HUES6 (cell line): Measurements from ENCODE around the gene BRMS1L.
"Not testable (repeated sequence)": the region's sequence is repeated elsewhere in the genome, so short reads cannot be mapped to it uniquely, and the experiment has no call there.

ENCODE experiments used
- H3K27ac ChIP-seq: 2 replicates; pipeline ENCODE4 v1.7.0; 2013; ENCODE audit warnings: low read depth, mild to moderate bottlenecking, low read length, inconsistent platforms
- H3K27me3 ChIP-seq: 2 replicates; pipeline ENCODE4 v1.6.1; 2013; ENCODE audit warnings: low read length; ENCODE audit not compliant: control insufficient read depth, insufficient read depth
- H3K36me3 ChIP-seq: 2 replicates; pipeline ENCODE4 v1.6.1; 2013; ENCODE audit warnings: low read length; ENCODE audit not compliant: control insufficient read depth, insufficient read depth
- H3K4me1 ChIP-seq: 2 replicates; pipeline ENCODE4 v1.6.1; 2013; ENCODE audit warnings: low read length; ENCODE audit not compliant: control insufficient read depth, insufficient read depth
- H3K4me3 ChIP-seq: 2 replicates; pipeline ENCODE4 v1.5.1; 2013; ENCODE audit warnings: low read depth, low read length
- H3K9ac ChIP-seq: one replicate; pipeline ENCODE4 v1.6.1; 2013; ENCODE audit warnings: mild to moderate bottlenecking, low read length
- H3K9me3 ChIP-seq: 2 replicates; pipeline ENCODE4 v1.6.1; 2013; ENCODE audit warnings: low read depth, low read length; ENCODE audit not compliant: control insufficient read depth, insufficient read depth

Gene BRMS1L

DNA sequence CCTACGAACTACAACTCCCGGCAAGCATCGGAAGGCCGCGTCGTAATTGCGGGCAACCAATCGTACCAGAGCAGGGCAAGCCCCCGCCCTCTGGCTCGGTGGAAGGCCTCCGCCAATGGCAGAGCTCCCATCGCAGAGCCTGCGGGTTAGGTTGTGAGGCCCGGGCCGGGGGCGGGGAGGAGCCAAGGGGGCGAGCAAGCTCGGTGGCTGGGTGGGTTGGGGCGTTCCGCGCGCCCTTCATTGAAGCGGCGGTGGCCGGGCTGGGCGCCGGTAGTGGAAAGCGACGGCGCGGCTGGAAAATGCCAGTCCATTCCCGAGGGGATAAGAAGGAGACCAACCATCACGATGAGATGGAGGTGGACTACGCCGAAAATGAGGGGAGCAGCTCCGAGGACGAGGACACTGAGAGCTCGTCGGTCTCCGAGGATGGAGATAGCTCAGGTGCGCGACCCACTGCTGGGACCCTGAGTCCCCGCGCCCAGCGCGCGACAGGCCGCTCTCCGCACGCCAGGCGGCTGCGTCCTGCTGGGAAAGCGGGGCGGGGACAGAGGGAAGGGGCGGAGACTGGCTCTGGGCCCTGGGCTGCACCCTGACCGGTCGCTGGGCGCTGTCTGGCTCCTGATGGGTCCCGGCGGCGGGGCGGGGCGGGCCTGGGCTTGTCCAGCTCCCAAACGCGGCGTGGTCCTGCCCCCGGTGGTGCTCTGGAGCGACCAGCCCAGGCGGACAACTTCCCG is at the start of gene BRMS1L:
Gene BRMS1L, plus strand, starts transcription at position 121 of the 734 bp plus-strand sequence. Its CDS starts 179 bp downstream, at position 300.
- peak within 1 kb of the TSS; percentile 52; the same call in 1 of the 2 replicates for H3K27ac ChIP-seq
- H3K9me3 ChIP-seq: no peaks in the 10 kb centered on the region
- H3K9ac ChIP-seq: peak within 1 kb of the TSS; percentile 94
- no peaks in the 10 kb centered on the region for H3K27me3 ChIP-seq
- peak within 1 kb of the TSS; percentile 87 for H3K4me3 ChIP-seq
- peaks cover 2% of the 10 kb centered on the region; the same call in 1 of the 2 replicates for H3K36me3 ChIP-seq
- H3K4me1 ChIP-seq: peaks cover 6% of the 10 kb centered on the region

DNA sequence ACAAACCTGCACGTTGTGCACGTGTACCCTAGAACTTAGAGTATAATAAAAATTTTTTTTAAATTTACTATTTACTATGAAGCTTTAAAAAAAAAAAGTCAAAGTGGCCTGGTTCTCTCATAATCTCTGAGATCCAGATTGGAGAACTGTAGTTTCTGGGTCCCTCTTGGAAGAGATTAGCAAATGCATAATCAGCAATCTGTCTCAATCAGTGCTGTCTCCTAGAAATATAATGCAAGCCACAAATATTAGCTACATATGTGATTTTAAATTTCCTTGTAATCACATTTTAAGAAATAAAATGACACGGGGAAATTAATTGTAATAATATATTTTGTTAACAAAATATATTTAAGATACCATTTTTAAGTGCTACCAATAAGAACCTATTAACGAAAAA is 49.3 kb upstream of the BRMS1L start:
- H3K36me3 ChIP-seq: no peaks in the 10 kb centered on the region
- H3K27ac ChIP-seq: no peak overlapping the region
- H3K27me3 ChIP-seq: no peaks in the 10 kb centered on the region
- no peak overlapping the region for H3K9ac ChIP-seq
- no peaks in the 10 kb centered on the region for H3K9me3 ChIP-seq
- H3K4me1 ChIP-seq: no peaks in the 10 kb centered on the region
- H3K4me3 ChIP-seq: no peak overlapping the region

DNA sequence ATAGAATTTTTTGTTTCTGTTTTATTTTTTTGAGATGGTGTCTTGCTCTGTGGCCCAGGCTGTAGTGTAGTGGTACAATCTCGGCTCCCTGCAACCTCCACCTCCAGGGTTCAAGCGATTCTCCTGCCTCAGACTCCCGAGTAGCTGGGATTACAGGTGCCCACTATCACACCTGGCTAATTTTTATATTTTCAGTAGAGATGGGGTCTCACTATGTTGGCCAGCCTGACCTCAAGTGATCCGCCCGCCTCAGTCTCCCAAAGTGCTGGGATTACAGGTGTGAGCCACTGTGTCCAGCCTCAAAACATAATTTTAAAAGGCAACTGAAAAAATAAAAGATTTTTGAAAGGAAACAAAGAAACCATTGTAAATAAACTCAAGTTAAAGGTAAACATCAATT is 48.6 kb upstream of the BRMS1L start:
- not testable (repeated sequence) for H3K4me1 ChIP-seq, H3K4me3 ChIP-seq, H3K27me3 ChIP-seq, H3K36me3 ChIP-seq, H3K9me3 ChIP-seq, H3K27ac ChIP-seq, H3K9ac ChIP-seq

DNA sequence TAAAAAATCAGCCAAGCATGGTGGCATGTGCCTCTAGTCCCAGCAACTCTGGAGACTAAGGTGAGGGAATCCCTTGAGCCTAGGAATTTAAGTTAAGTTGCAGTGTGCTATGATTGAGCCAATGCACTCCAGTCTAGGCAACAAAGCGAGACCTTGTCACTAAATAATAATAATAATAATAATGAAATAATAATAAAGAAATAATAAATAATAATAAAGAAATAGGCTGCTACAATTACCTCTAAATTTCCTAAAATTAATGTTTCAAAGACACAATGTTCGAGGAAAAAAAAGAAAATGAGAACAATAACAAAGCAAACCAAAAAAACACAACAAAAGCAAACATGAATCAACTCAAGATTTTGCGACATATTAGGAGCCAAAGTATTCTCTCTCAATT is 46.8 kb upstream of the BRMS1L start:
- no peak overlapping the region for H3K27ac ChIP-seq
- no peaks in the 10 kb centered on the region for H3K9me3 ChIP-seq
- no peaks in the 10 kb centered on the region for H3K4me1 ChIP-seq
- H3K4me3 ChIP-seq: no peak overlapping the region
- no peak overlapping the region for H3K9ac ChIP-seq
- H3K36me3 ChIP-seq: no peaks in the 10 kb centered on the region
- H3K27me3 ChIP-seq: no peaks in the 10 kb centered on the region

- Histone ChIP-seq H3K27me3 (no peaks in the 10 kb centered on the region), H3K4me3 (no peak overlapping the region), H3K4me1 (no peaks in the 10 kb centered on the region), H3K36me3 (no peaks in the 10 kb centered on the region), H3K9ac (no peak overlapping the region), H3K9me3 (no peaks in the 10 kb centered on the region), H3K27ac (no peak overlapping the region)
Measured at GRCh38 chr14:35783699-35784098, 42.4 kb upstream of the BRMS1L start.

DNA sequence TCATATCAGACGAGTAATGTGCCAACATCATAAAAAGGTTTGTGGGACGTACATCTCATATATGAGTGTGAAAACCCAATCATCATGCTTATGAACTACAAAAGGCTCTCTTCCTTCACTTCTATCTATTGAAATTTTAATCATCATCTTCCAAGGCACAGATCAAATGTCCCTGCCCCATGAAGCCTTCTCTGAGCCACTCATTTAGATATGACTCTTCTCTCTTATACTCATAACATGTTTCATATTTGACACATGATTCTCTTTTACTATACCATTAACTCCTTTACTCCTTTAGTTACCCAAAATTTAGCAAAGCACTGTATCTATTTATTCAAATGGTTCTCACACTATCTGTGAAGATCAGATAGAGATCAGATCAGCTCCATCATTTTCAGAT is 39.3 kb upstream of the BRMS1L start:
- H3K9me3 ChIP-seq: no peaks in the 10 kb centered on the region
- H3K27ac ChIP-seq: no peak overlapping the region
- no peaks in the 10 kb centered on the region for H3K27me3 ChIP-seq
- H3K4me1 ChIP-seq: no peaks in the 10 kb centered on the region
- no peak overlapping the region for H3K4me3 ChIP-seq
- no peaks in the 10 kb centered on the region for H3K36me3 ChIP-seq
- no peak overlapping the region for H3K9ac ChIP-seq

DNA sequence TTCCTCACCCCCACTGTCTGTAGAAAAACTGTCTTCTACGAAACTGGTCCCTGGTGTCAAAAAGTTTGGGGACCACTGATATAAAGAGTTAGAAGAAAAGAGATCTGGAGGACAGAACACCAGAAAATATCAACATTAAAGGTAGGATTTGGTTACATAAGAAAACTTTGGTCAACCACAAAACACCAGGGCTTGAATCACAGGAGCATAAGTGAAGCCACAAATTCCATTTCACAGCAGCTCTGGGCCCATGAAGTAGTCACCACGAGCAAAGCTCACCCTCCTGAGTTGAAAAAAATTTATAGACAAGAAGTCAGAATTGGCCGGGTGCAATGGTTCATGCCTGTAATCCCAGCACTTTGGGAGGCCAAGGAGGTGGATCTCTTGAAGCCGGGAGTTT is 36.5 kb upstream of the BRMS1L start:
- no peak overlapping the region for H3K9ac ChIP-seq
- H3K9me3 ChIP-seq: no peaks in the 10 kb centered on the region
- no peaks in the 10 kb centered on the region for H3K4me1 ChIP-seq
- no peak overlapping the region for H3K27ac ChIP-seq
- no peak overlapping the region for H3K4me3 ChIP-seq
- H3K36me3 ChIP-seq: no peaks in the 10 kb centered on the region
- no peaks in the 10 kb centered on the region for H3K27me3 ChIP-seq

DNA sequence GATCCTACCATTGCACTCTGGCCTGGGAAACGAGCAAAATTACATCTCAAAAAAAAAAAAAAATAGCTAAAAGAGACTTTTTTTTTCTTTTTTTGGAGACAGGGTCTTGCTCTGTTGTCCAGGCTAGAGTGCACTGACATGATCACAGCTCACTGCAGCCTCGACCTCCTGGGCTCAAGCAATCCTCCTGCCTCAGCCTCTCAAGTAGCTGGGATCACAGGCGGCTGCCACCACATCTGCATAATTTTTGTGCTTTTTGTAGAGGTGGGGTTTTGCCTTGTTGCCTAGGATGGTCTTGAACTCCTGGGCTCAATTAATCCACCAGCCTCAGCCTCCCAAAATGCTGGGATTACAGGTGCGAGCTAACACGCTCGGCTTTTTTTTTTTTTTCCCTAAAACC is 28.3 kb upstream of the BRMS1L start:
- Histone ChIP-seq H3K36me3 (no peaks in the 10 kb centered on the region), H3K4me3 (no peak overlapping the region), H3K27me3 (no peaks in the 10 kb centered on the region), H3K9me3 (no peaks in the 10 kb centered on the region), H3K4me1 (no peaks in the 10 kb centered on the region), H3K27ac (no peak overlapping the region), H3K9ac (no peak overlapping the region)

DNA sequence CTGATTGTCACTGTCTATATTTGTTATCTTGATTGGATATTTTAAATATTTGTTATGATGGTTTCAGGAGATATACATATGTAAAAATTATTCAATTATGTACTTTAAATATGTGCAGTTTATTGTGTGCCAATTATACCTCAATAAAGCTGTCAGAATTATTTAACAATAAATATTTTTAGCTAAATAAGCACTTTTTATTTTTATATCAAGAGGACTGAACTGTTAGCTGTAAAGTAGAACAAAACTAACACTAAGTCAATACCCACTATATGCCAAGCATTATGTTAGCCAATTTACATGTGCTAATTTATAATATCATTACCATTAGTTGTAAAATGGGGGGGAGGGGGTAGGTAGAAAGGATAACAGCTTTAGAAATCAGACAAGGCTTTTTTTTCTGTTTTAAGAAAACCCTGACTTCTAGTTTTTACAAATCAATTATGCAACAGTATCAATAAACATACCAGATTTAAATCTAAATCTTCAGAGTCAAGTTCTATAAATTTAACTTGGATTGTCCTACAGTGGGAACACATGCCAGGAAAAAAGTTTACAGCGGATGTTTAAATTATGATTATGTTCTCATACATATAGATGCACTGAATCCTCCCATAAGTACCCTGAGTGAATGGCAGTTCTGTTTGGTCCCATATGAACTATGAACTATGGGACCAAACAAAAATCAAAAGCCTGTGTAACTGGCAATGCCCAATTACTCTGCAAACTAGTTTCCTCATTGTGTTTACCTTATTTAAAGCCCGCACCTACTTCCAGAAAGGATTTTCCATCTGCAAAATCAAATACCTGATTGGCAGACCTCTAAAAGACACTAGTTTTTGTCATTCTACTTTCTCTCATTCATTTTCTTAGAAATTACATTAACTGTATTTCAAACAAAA is 19.9 kb upstream of the BRMS1L start:
- no peaks in the 10 kb centered on the region for H3K27me3 ChIP-seq
- H3K9me3 ChIP-seq: no peaks in the 10 kb centered on the region
- H3K4me3 ChIP-seq: no peak overlapping the region
- no peak overlapping the region for H3K27ac ChIP-seq
- no peak overlapping the region for H3K9ac ChIP-seq
- no peaks in the 10 kb centered on the region for H3K36me3 ChIP-seq
- H3K4me1 ChIP-seq: peaks cover 9% of the 10 kb centered on the region

GRCh38 chr14:35807131-35807961 is 18.8 kb upstream of the BRMS1L start:
- peak overlapping the region; percentile 78 for H3K4me3 ChIP-seq
- H3K27ac ChIP-seq: no peak overlapping the region
- no peaks in the 10 kb centered on the region for H3K27me3 ChIP-seq
- no peaks in the 10 kb centered on the region for H3K9me3 ChIP-seq
- H3K9ac ChIP-seq: no peak overlapping the region
- peaks cover 9% of the 10 kb centered on the region for H3K4me1 ChIP-seq
- no peaks in the 10 kb centered on the region for H3K36me3 ChIP-seq
